ENCODE measurements around the gene INPP4B.

Gene INPP4B

DNA sequence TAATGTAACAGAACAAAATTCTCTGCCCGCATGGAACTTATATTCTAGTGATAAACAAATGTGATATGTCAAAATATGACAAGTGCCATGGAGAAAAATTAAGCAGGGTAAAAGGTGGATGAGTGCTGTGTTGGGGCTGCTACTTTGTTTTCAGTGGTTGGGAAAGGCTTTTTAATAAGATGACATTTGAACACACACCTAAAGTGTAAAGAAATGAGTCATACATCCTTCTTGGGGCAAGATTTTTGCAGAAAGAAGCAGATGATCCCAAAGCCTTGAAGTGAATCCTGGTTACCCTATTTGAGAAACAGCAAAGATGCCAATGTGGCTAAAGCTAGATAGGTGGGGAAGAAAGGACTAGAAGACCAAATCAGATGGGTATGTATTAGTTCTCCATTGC, 564.1 kb downstream of the INPP4B start:
- no peak for DNase-seq

GRCh38 chr4:142278663-142279062, 567.4 kb downstream of the INPP4B start:
- DNase-seq = no peak

GRCh38 chr4:142278171-142278570, 567.9 kb downstream of the INPP4B start:
- no peak for DNase-seq

GRCh38 chr4:142274137-142274536, 572.0 kb downstream of the INPP4B start:
- DNase-seq = no peak

GRCh38 chr4:142272452-142272851, 573.6 kb downstream of the INPP4B start:
- DNase-seq = no peak

GRCh38 chr4:142271832-142272231, 574.3 kb downstream of the INPP4B start:
- no peak for DNase-seq

DNA sequence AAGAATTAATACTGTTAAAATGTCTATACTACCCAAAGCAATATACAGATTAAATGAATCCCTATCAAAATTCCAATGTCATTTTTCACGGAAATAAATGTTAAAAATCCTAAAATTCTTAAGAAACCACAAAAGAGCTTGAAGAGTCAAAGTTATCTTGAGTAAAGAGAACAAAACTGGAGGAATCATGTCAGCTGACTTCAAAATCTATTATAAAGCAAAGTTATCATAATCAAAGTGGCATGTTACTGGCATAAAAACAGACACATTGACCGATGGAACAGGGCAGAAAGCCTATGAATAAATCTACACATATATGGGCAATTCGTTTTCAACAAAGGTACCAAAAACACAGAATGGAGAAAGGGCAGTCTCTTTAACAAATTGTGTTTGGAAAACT, 579.0 kb downstream of the INPP4B start:
- DNase-seq = no peak

GRCh38 chr4:142265946-142266345, 580.2 kb downstream of the INPP4B start:
- no peak for DNase-seq

DNA sequence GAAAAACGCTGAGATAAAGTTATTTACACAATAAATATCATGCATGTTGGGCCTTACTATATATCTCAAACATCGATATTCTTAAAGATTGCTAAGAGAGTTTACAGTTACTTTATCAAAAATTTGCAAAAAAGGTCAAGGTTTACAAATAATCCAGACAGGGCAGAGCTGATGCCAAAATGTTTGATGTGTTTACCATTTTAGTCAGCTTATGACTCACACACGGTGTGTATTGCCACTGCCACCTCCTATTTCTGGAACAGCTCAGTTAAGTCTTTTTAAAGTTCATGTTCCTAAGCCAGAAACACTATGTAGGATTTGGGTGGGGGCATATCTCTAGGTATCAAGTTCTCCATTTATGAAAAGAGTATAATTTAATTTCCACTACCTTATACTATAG, 580.6 kb downstream of the INPP4B start:
- DNase-seq = no peak

DNA sequence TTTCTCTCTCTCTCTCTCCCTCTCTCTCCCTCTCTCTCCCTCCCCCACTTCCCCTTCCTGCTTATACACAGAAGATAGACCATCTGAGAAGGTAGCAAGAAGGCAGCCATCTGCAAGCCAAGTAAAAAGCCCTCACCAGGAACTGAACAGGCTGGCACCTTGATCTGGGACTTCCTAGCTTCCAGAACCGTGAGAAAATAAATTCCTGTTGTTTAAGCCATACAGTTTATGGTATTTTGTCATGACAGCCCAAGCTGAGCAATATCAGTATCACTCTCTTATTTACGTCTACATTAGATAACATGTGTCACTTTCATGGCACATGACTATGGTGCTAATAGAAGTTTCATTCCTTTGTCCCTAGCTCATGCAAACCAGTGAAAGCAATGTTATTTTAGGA, 581.1 kb downstream of the INPP4B start:
- no peak for DNase-seq

DNA sequence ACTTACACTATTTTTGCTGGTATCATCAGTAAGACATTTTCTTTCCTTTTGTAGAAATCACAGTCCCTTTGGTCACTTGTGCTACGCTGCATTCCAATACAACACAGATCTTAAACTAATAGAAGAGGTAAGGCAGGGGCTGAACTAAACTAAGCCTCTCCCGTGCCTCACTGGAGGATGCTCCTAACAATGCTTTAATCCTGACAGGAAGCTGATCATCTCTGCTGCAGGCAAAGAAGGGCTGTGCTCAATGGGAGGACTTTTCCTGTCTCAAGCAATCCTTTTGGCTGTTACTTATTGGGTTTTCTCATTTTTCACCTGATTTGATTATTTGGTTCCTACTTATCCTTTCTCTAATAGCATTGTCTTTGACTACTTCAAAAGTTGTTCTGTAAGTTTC, 583.1 kb downstream of the INPP4B start:
- DNase-seq = no peak

DNA sequence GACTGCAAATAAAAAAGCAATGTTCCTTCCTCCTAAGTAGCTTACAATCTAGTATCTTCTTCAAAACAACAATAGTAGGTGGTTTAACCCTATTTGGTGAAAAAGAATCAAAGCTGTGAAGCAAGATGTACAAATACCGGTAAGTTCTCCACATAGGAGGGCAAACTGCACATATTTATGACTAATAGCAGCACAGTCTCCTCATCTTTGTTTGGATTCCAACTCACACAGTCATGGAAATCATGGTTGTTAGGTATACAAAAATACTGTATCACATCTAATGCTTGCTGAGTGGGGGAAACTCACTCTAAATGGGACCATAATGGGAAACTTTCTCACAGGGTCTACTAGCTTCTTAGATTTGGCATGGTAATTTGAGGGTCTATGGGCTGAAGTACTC, 597.2 kb downstream of the INPP4B start:
- DNase-seq = no peak

- DNase-seq = no peak
Observed at GRCh38 chr4:142243255-142243654, 602.8 kb downstream of the INPP4B start.

- no peak for DNase-seq
Observed at GRCh38 chr4:142242156-142242555, 603.9 kb downstream of the INPP4B start.

DNA sequence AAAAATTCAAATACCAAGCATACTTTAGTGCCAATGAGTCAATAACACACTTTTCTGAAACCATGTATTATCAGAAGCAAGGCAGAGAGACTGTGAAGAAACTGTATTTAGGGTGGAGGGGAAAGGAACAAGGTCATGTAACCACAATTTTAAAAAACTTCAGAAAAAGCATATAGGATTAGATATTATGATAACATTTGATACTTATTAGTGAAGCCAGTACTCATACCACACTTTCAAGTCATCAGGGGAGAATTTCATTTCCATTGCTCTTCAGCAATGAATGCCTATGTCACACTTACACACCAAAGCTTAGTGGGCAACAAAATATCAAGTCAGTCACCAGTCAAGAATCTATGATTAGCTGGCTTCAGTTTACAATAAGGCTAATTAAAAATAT, 607.5 kb downstream of the INPP4B start:
- no peak for DNase-seq

DNA sequence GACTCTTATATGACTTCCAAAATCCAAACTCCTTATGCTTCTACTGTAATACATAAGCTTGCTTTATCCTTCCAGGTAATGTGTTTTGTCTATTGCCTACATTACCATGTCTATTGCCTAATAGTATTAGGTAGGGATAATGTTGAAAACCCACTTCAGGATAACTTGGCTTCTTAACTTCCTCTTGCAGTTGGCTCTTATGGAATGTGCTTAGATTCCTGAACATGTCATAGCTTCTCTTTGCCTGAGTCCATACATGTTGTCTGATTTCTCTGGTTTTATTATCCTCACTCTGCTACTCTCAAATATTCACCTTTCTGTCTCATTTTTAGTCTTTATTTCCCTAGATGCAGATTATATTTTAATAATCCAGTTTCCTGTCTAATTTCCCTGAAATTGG, 609.8 kb downstream of the INPP4B start:
- no peak for DNase-seq

GRCh38 chr4:142231787-142232186, 614.3 kb downstream of the INPP4B start:
- DNase-seq = no peak

DNA sequence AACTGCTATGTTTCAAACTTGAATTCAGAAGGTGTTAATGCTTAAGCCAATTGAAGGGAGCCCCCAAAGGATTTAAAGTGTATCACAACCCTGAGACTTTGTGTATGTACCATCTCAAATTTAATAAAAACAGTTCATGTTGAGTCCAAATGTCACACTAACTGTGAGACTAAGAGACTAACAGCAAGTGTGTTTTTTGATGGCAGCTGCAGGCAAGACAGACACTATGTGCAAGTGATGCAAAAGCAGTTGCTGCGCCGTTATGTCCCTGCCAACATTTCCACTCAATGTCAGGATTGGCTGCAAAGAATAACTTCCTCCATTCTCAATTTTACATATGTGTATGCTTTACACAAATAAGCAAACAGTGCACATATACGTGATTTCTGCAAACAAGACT, 615.1 kb downstream of the INPP4B start:
- no peak for DNase-seq

DNA sequence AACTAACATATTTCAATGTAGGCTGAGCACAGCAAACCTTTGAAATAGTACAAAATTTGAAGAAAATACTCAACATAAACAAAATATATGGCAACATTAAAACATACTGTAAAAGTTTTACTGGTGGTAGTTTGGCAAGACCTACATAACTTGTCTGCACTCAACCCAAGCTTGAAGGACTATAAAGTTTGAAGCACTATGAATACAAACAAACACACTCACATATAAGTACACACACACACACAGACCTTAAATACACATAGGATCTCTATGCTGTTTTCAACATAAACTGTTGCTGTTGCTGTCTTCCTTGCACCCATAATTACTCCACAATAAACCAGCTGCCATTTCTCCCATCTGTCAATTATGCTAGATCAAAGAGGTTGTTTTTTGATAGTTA, 620.1 kb downstream of the INPP4B start:
- no peak for DNase-seq

- no peak for DNase-seq
Observed at GRCh38 chr4:142222127-142222526, 624.0 kb downstream of the INPP4B start.

GRCh38 chr4:142218726-142219125, 627.4 kb downstream of the INPP4B start:
- no peak for DNase-seq

- DNase-seq = no peak
Observed at GRCh38 chr4:142211444-142211843, 634.7 kb downstream of the INPP4B start.

DNA sequence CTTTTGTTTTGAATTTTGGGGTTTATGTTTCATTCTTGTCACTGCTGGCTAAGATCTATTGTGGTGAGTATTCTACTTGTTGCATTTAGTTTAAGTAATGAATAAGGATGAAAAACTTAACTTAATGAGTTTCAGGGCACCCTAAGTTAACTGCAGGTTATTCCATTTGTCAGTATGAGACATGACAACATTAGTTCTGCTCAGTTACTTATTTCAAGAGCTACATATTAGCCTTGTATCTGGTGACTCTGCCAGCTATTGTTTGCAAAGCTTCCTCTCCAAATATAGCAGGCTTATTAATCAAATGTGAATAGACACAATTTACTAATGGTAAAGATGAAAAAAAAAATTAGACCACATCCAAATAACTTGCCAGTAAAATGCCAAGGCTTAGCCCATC, 642.6 kb downstream of the INPP4B start:
- no peak for DNase-seq

DNA sequence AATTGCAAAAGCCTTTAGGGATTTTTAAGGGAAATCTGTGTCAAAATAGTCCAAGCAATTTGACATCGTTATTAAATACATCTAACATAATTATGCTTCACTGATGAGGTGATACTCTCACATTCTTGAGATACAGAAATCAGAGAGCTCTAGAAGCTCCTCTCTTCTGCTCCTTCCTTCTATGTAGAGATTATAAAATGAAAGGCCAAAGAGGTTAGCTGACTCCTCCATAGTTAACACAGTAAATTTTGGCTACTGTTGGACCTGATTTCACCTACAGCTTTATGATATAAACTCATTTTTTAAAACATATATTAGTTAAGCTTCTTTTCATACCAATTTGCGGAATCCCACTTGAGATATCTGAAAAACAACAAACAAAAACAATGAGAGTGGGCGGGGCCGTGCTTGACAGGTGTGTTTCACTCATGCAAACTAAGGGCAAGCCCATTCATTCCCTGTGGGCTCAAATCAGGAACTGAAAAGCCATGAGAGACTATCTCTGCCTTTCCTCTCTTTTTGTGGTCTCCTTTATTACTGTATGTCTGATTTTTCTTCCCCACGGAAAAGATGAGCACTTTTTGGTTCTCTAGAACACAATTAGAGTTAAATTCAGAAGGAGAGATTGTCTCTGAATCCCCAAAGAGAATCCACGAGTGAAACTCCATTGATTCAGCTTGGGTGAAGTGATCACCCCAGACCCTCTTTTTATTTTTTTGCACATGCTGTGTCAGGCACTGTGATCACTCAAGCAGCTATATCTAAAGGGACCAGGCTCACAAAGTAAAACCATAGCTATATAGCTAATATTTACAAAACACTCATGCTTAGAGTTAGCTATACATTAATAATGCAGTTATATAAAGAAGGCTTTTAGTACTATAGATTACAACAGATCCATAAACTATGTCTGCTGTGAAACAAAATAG, 643.4 kb downstream of the INPP4B start:
- no peak for DNase-seq

- no peak for DNase-seq
Observed at GRCh38 chr4:142201041-142201440, 645.1 kb downstream of the INPP4B start.
